ENCODE measurements around the gene ABCC6. TPM values are rescaled to one million over a fixed set of nuclear protein-coding genes. Genes with fewer than 3 reads are reported as not detected.

Gene ABCC6
- total RNA-seq, 1 experiment from 2014 or later, result 2.7 TPM

- H3K4me3 ChIP-seq (replicated peaks in 1 of 2; ENCODE audit: low read depth in 1 of 2, low read length in 2 of 2), result no peak overlapping the region
- H3K9me3 ChIP-seq (ENCODE audit: control insufficient read depth in 1 of 2, insufficient read depth in 1 of 2, low read depth in 1 of 2, low read length in 2 of 2), result no peaks in the 10 kb centered on the region
- no peak overlapping the region for H3K9ac ChIP-seq (ENCODE audit: low read length)
- H3K79me2 ChIP-seq (ENCODE audit: insufficient read depth, low read length), result no peaks in the 10 kb centered on the region
- H3K4me2 ChIP-seq (ENCODE audit: low read length), result no peak overlapping the region
- no peaks in the 10 kb centered on the region for H3K36me3 ChIP-seq (ENCODE audit: control insufficient read depth in 1 of 2, insufficient read depth in 2 of 2, low read length in 2 of 2)
- ChIA-PET CTCF (no interaction called here), RAD21 (ENCODE audit: low non-redundant PET in 1 of 2, low total read pairs in 2 of 2, uncharacterized antibody in 2 of 2, unreplicated experiment in 2 of 2) (no interaction called here), POLR2A (no interaction called here)
- TF ChIP-seq CTCF (IDR thresholded peaks at IDR 0.05 in 2 of 3, conservative IDR thresholded peaks at IDR 0.05 in 1 of 3; ENCODE audit: borderline replicate concordance in 1 of 3, insufficient read depth in 1 of 3, low read depth in 2 of 3, low read length in 2 of 3) (no peak), EZH2phosphoT487 (IDR thresholded peaks at IDR 0.05; ENCODE audit: borderline replicate concordance) (no peak), CBX3 (IDR thresholded peaks at IDR 0.05; ENCODE audit: low read depth) (no peak), SP1 (IDR thresholded peaks at IDR 0.05; ENCODE audit: low read depth) (no peak), SIN3A (IDR thresholded peaks at IDR 0.05; ENCODE audit: low read depth) (no peak), YY1 (IDR thresholded peaks at IDR 0.05; ENCODE audit: extremely low read depth, insufficient replicate concordance, low read depth, low read length) (no peak), ZFX (IDR thresholded peaks at IDR 0.05) (no peak), RAD21 (IDR thresholded peaks at IDR 0.05; ENCODE audit: low read depth) (no peak)
- no TSS peak for BruUV-seq (replicated peaks)
- no peak overlapping the region for H2AFZ ChIP-seq (ENCODE audit: low read depth, low read length, poor library complexity, severe bottlenecking)
- no peaks in the 10 kb centered on the region for H3K27me3 ChIP-seq (ENCODE audit: insufficient read depth, low read length)
- H3K4me1 ChIP-seq (ENCODE audit: control insufficient read depth in 1 of 2, insufficient read depth in 2 of 2, low read length in 2 of 2), result peaks cover 0 to 3% of the 10 kb centered on the region in 2 experiments; a peak in 2 of 4 replicates
- no peaks in the 10 kb centered on the region for H4K20me1 ChIP-seq (ENCODE audit: insufficient read depth)
- no peaks in the 10 kb centered on the region for H3K9me2 ChIP-seq (ENCODE audit: insufficient read depth)
- DNase-seq (ENCODE audit: low read depth, low spot score), result no peak
- intact Hi-C loops (cut with micrococcal nuclease), result loop anchor here (5.0 kb wide), 1 partner anchor 423 kb away; no protein-coding TSS in a partner anchor
- ATAC-seq, result no peak
- H3K27ac ChIP-seq (ENCODE audit: low read depth, low read length), result no peak overlapping the region
Measured at GRCh38 chr16:16189842-16190241, 33.5 kb downstream of the ABCC6 start.

GRCh38 chr16:16188827-16189226 is 34.5 kb downstream of the ABCC6 start:
- Histone ChIP-seq H3K27ac (ENCODE audit: low read depth, low read length) (no peak overlapping the region), H3K9ac (ENCODE audit: low read length) (no peak overlapping the region), H3K4me1 (ENCODE audit: control insufficient read depth in 1 of 2, insufficient read depth in 2 of 2, low read length in 2 of 2) (no peaks in the 10 kb centered on the region), H3K79me2 (ENCODE audit: insufficient read depth, low read length) (no peaks in the 10 kb centered on the region), H4K20me1 (ENCODE audit: insufficient read depth) (no peaks in the 10 kb centered on the region), H2AFZ (ENCODE audit: low read depth, low read length, poor library complexity, severe bottlenecking) (no peak overlapping the region), H3K36me3 (ENCODE audit: control insufficient read depth in 1 of 2, insufficient read depth in 2 of 2, low read length in 2 of 2) (no peaks in the 10 kb centered on the region), H3K9me3 (ENCODE audit: control insufficient read depth in 1 of 2, insufficient read depth in 1 of 2, low read depth in 1 of 2, low read length in 2 of 2) (no peaks in the 10 kb centered on the region), H3K4me2 (ENCODE audit: low read length) (no peak overlapping the region), H3K9me2 (ENCODE audit: insufficient read depth) (no peaks in the 10 kb centered on the region), H3K27me3 (ENCODE audit: insufficient read depth, low read length) (no peaks in the 10 kb centered on the region), H3K4me3 (replicated peaks in 1 of 2; ENCODE audit: low read depth in 1 of 2, low read length in 2 of 2) (no peak overlapping the region)
- intact Hi-C loops (cut with micrococcal nuclease), result no loop called here
- BruUV-seq (replicated peaks), result no TSS peak
- DNase-seq (ENCODE audit: low read depth, low spot score), result no peak
- no peak for ATAC-seq
- RAD21 ChIA-PET (ENCODE audit: low non-redundant PET in 1 of 2, low total read pairs in 2 of 2, uncharacterized antibody in 2 of 2, unreplicated experiment in 2 of 2), result no interaction called here
- POLR2A ChIA-PET, result no interaction called here
- CTCF ChIA-PET, result no interaction called here
- TF ChIP-seq SP1 (IDR thresholded peaks at IDR 0.05; ENCODE audit: low read depth), result no peak
- TF ChIP-seq CEBPB (IDR thresholded peaks at IDR 0.05; ENCODE audit: low read depth), result no peak
- TF ChIP-seq CTCF (IDR thresholded peaks at IDR 0.05 in 2 of 3, conservative IDR thresholded peaks at IDR 0.05 in 1 of 3; ENCODE audit: borderline replicate concordance in 1 of 3, insufficient read depth in 1 of 3, low read depth in 2 of 3, low read length in 2 of 3), result no peak
- TF ChIP-seq SIN3A (IDR thresholded peaks at IDR 0.05; ENCODE audit: low read depth), result no peak
- TF ChIP-seq RAD21 (IDR thresholded peaks at IDR 0.05; ENCODE audit: low read depth), result no peak
- TF ChIP-seq ZFX (IDR thresholded peaks at IDR 0.05), result no peak
- TF ChIP-seq YY1 (IDR thresholded peaks at IDR 0.05; ENCODE audit: extremely low read depth, insufficient replicate concordance, low read depth, low read length), result no peak
- no peak for TF ChIP-seq POLR2AphosphoS5 (IDR thresholded peaks at IDR 0.05; ENCODE audit: low read depth, low read length)
- no peak for TF ChIP-seq POLR2A (IDR thresholded peaks at IDR 0.05; ENCODE audit: borderline replicate concordance, extremely low read depth, insufficient read depth, insufficient read length)
- TF ChIP-seq REST (IDR thresholded peaks at IDR 0.05; ENCODE audit: low read depth), result no peak

Data from HCT116 (cell line).